Activated naive CD4-positive, alpha-beta T cell treated with anti-CD3 and anti-CD28 coated beads, Interleukin-2, amount 50 U/mL, for 16 hours (primary cell): ENCODE measurements around the gene MRPL20.
A peak's percentile ranks its signal among the peaks of the same experiment; 100 is the strongest.
"Not testable (repeated sequence)": the region's sequence is repeated elsewhere in the genome, so short reads cannot be mapped to it uniquely, and the experiment has no call there.

Source experiments
- DNase-seq: peaks from one replicate; pipeline ENCODE4 v3.0.0-alpha.2; 2020

Gene MRPL20

GRCh38 chr1:1406821-1407635 lies at the start of gene MRPL20:
TSS of gene MRPL20 (minus strand) at chr1:1407293. CDS start at chr1:1407217, 76 bp downstream.
- DNase-seq, result peak; percentile 96

GRCh38 chr1:1456683-1457255 lies 49.7 kb upstream of the MRPL20 start:
- not testable (repeated sequence) for DNase-seq

- not testable (repeated sequence) for DNase-seq
Measured at GRCh38 chr1:1455934-1456333, 48.8 kb upstream of the MRPL20 start.

- no peak for DNase-seq
Measured at GRCh38 chr1:1455366-1455884, 48.3 kb upstream of the MRPL20 start.

- not testable (repeated sequence) for DNase-seq
Measured at GRCh38 chr1:1454286-1455056, 47.4 kb upstream of the MRPL20 start.

- no peak for DNase-seq
Measured at GRCh38 chr1:1452882-1453281, 45.8 kb upstream of the MRPL20 start.

GRCh38 chr1:1452365-1452739 lies 45.3 kb upstream of the MRPL20 start:
- not testable (repeated sequence) for DNase-seq

GRCh38 chr1:1451696-1452364 lies 44.7 kb upstream of the MRPL20 start:
- no peak for DNase-seq

- not testable (repeated sequence) for DNase-seq
Measured at GRCh38 chr1:1450616-1451015, 43.5 kb upstream of the MRPL20 start.

GRCh38 chr1:1449099-1449739 lies 42.1 kb upstream of the MRPL20 start, which contains the start of gene ATAD3C:
TSS of gene ATAD3C (plus strand) at chr1:1449689. CDS start at chr1:1450684, 995 bp downstream.
- no peak for DNase-seq

- not testable (repeated sequence) for DNase-seq
Measured at GRCh38 chr1:1446631-1447030, 39.5 kb upstream of the MRPL20 start.

- DNase-seq, result no peak
Measured at GRCh38 chr1:1442069-1442770, 35.1 kb upstream of the MRPL20 start.

- DNase-seq, result peak; percentile 66
Measured at GRCh38 chr1:1441002-1441888, 34.2 kb upstream of the MRPL20 start.

GRCh38 chr1:1440262-1441001 lies 33.3 kb upstream of the MRPL20 start:
- DNase-seq, result no peak

GRCh38 chr1:1439546-1440261 lies 32.6 kb upstream of the MRPL20 start:
- no peak for DNase-seq

GRCh38 chr1:1438531-1439381 lies 31.7 kb upstream of the MRPL20 start:
- DNase-seq, result no peak

- no peak for DNase-seq
Measured at GRCh38 chr1:1437904-1438376, 30.8 kb upstream of the MRPL20 start.
